HG02610 (cell line): ENCODE results near the gene SULT1C2.
"Not testable (repeated sequence)": the region's sequence is repeated elsewhere in the genome, so short reads cannot be mapped to it uniquely, and the experiment has no call there.

Experiments
- ATAC-seq: cut with Tn5 transposase; IDR thresholded peaks from one replicate; pipeline ENCODE4 v1.9.1; 2021; ENCODE audit warnings: mild to moderate bottlenecking, moderate library complexity; ENCODE audit not compliant: unreplicated experiment

SULT1C2 gene

DNA sequence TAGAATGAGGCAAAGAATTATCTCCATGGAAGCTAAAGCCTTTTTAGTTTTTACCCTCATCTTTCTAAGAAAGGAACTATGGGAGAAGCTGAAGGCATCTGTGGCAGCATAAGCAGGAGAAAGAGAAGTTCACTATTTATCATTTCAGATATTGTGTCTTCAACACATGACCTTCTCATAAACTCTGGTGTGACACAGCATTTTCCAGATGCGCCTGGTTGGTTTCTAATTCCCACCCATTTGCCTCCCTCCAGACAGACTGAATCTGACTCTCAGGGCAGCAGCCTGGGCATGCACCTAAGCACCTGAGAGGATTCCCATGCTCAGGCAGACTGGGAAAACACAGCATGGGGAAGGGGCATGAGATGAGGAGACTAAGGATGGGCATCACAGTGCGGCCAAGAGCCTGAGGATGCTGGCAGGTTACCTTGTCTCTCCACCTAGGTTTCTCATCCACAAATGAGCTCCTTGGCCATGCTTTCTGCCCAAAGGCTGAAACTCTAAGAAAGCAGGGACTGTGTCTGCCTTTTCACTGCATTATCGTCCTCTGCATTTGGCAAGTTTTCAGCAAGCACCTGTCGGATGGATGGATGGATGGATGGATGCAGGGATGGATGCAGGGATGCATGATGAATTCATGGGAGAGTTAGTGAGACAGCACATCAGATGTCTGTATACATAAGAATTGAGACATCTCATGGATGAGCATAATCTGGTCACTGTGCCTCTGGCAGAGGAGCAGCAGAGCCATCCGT, 60.3 kb downstream of the SULT1C2 start:
- no peak for ATAC-seq

DNA sequence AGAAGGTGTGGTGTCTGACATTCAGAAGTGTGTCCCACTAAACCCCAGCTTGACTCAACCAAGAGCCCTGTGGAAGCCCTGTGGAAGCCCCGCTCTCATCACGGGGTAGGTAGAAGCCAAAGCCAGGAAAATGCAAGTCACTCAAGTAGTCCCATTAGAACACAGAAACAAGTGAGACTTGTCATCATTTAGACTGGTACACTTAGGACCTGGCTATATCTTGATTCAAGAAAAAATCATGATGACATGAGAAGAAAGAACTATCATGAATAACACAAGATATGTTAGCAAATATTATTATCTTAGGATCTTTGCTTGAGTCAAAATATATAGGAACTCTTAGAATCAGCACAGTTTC, 60.9 kb downstream of the SULT1C2 start:
- no peak for ATAC-seq

- ATAC-seq, result no peak
These were observed 63.2 kb downstream of the SULT1C2 start for GRCh38 chr2:108351889-108352288.

GRCh38 chr2:108354136-108354535, 65.4 kb downstream of the SULT1C2 start:
- no peak for ATAC-seq

GRCh38 chr2:108355906-108356734, 67.4 kb downstream of the SULT1C2 start:
- no peak for ATAC-seq

GRCh38 chr2:108359336-108359735, 70.6 kb downstream of the SULT1C2 start:
- ATAC-seq, result not testable (repeated sequence)
